ENCODE measurements around the gene DKC1. TPM values are rescaled to one million over a fixed set of nuclear protein-coding genes. Genes with fewer than 3 reads are reported as not detected.

The DKC1 gene
- total RNA-seq, 1 experiment from 2014 or later = 123 TPM

DNA sequence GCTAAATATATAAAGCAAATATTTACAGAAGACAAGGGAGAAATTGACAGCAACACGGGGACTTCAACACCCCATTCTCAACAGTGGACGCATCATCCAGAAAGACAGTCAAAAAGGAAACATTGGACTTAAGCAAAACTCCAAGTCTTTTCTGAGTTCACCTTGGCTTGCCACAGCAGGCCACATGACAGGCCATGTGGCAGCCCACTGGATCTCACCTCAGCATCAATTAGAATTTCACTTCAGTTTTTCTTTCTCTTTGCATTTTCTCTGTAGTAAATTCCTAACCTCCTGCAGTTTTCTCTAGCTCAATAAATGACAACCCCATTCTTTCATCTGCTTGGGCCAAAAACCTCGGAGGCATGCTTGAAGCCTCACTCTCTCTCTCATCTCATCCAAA lies 59.4 kb downstream of the DKC1 start:
- Histone ChIP-seq H3K27ac (ENCODE audit: low read depth, low read length) (no peak overlapping the region), H3K36me3 (ENCODE audit: control insufficient read depth in 1 of 2, insufficient read depth in 2 of 2, low read length in 2 of 2) (no peaks in the 10 kb centered on the region), H3K9ac (ENCODE audit: low read length) (no peak overlapping the region), H4K20me1 (ENCODE audit: insufficient read depth) (no peaks in the 10 kb centered on the region), H3K9me2 (ENCODE audit: insufficient read depth) (no peaks in the 10 kb centered on the region), H3K4me2 (ENCODE audit: low read length) (no peak overlapping the region), H3K9me3 (ENCODE audit: control insufficient read depth in 1 of 2, insufficient read depth in 1 of 2, low read depth in 1 of 2, low read length in 2 of 2) (no peaks in the 10 kb centered on the region), H3K79me2 (ENCODE audit: insufficient read depth, low read length) (no peaks in the 10 kb centered on the region), H3K27me3 (ENCODE audit: insufficient read depth, low read length) (no peaks in the 10 kb centered on the region), H3K4me3 (replicated peaks in 1 of 2; ENCODE audit: low read depth in 1 of 2, low read length in 2 of 2) (no peak overlapping the region), H2AFZ (ENCODE audit: low read depth, low read length, poor library complexity, severe bottlenecking) (no peak overlapping the region), H3K4me1 (ENCODE audit: control insufficient read depth in 1 of 2, insufficient read depth in 2 of 2, low read length in 2 of 2) (no peaks in the 10 kb centered on the region)
- no peak for DNase-seq (ENCODE audit: low read depth, low spot score)
- no peak for TF ChIP-seq CEBPB (IDR thresholded peaks at IDR 0.05; ENCODE audit: low read depth)
- TF ChIP-seq CBX3 (IDR thresholded peaks at IDR 0.05; ENCODE audit: low read depth) = no peak
- TF ChIP-seq JUND (IDR thresholded peaks at IDR 0.05) = no peak
- TF ChIP-seq EZH2phosphoT487 (IDR thresholded peaks at IDR 0.05; ENCODE audit: borderline replicate concordance) = no peak
- TF ChIP-seq SP1 (IDR thresholded peaks at IDR 0.05; ENCODE audit: low read depth) = no peak
- TF ChIP-seq, protein P1, sequence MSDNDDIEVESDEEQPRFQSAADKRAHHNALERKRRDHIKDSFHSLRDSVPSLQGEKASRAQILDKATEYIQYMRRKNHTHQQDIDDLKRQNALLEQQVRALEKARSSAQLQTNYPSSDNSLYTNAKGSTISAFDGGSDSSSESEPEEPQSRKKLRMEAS (IDR thresholded peaks at IDR 0.05) = no peak
- TF ChIP-seq, protein P2, sequence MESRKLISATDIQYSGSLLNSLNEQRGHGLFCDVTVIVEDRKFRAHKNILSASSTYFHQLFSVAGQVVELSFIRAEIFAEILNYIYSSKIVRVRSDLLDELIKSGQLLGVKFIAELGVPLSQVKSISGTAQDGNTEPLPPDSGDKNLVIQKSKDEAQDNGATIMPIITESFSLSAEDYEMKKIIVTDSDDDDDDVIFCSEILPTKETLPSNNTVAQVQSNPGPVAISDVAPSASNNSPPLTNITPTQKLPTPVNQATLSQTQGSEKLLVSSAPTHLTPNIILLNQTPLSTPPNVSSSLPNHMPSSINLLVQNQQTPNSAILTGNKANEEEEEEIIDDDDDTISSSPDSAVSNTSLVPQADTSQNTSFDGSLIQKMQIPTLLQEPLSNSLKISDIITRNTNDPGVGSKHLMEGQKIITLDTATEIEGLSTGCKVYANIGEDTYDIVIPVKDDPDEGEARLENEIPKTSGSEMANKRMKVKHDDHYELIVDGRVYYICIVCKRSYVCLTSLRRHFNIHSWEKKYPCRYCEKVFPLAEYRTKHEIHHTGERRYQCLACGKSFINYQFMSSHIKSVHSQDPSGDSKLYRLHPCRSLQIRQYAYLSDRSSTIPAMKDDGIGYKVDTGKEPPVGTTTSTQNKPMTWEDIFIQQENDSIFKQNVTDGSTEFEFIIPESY (IDR thresholded peaks at IDR 0.05; ENCODE audit: extremely low read depth, insufficient replicate concordance, low read length) = no peak
- no peak for TF ChIP-seq FOSL1 (IDR thresholded peaks at IDR 0.05; ENCODE audit: low read depth)
- TF ChIP-seq POLR2AphosphoS5 (IDR thresholded peaks at IDR 0.05; ENCODE audit: low read depth, low read length) = no peak
- TF ChIP-seq EGR1 (IDR thresholded peaks at IDR 0.05; ENCODE audit: low read depth) = no peak
- TF ChIP-seq EZH2 (IDR thresholded peaks at IDR 0.05) = no peak
- TF ChIP-seq, protein P3, sequence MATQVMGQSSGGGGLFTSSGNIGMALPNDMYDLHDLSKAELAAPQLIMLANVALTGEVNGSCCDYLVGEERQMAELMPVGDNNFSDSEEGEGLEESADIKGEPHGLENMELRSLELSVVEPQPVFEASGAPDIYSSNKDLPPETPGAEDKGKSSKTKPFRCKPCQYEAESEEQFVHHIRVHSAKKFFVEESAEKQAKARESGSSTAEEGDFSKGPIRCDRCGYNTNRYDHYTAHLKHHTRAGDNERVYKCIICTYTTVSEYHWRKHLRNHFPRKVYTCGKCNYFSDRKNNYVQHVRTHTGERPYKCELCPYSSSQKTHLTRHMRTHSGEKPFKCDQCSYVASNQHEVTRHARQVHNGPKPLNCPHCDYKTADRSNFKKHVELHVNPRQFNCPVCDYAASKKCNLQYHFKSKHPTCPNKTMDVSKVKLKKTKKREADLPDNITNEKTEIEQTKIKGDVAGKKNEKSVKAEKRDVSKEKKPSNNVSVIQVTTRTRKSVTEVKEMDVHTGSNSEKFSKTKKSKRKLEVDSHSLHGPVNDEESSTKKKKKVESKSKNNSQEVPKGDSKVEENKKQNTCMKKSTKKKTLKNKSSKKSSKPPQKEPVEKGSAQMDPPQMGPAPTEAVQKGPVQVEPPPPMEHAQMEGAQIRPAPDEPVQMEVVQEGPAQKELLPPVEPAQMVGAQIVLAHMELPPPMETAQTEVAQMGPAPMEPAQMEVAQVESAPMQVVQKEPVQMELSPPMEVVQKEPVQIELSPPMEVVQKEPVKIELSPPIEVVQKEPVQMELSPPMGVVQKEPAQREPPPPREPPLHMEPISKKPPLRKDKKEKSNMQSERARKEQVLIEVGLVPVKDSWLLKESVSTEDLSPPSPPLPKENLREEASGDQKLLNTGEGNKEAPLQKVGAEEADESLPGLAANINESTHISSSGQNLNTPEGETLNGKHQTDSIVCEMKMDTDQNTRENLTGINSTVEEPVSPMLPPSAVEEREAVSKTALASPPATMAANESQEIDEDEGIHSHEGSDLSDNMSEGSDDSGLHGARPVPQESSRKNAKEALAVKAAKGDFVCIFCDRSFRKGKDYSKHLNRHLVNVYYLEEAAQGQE (IDR thresholded peaks at IDR 0.05; ENCODE audit: low read depth) = no peak
- no peak for TF ChIP-seq RAD21 (IDR thresholded peaks at IDR 0.05; ENCODE audit: low read depth)
- TF ChIP-seq ZNF274 (IDR thresholded peaks at IDR 0.05; ENCODE audit: low read depth, low read length) = no peak
- TF ChIP-seq, protein P4, sequence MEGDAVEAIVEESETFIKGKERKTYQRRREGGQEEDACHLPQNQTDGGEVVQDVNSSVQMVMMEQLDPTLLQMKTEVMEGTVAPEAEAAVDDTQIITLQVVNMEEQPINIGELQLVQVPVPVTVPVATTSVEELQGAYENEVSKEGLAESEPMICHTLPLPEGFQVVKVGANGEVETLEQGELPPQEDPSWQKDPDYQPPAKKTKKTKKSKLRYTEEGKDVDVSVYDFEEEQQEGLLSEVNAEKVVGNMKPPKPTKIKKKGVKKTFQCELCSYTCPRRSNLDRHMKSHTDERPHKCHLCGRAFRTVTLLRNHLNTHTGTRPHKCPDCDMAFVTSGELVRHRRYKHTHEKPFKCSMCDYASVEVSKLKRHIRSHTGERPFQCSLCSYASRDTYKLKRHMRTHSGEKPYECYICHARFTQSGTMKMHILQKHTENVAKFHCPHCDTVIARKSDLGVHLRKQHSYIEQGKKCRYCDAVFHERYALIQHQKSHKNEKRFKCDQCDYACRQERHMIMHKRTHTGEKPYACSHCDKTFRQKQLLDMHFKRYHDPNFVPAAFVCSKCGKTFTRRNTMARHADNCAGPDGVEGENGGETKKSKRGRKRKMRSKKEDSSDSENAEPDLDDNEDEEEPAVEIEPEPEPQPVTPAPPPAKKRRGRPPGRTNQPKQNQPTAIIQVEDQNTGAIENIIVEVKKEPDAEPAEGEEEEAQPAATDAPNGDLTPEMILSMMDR (IDR thresholded peaks at IDR 0.05 in 2 of 3, conservative IDR thresholded peaks at IDR 0.05 in 1 of 3; ENCODE audit: borderline replicate concordance in 1 of 3, insufficient read depth in 1 of 3, low read depth in 2 of 3, low read length in 2 of 3) = no peak
- no peak for TF ChIP-seq ELF1 (IDR thresholded peaks at IDR 0.05; ENCODE audit: borderline replicate concordance, low read depth)
- TF ChIP-seq, protein P5, sequence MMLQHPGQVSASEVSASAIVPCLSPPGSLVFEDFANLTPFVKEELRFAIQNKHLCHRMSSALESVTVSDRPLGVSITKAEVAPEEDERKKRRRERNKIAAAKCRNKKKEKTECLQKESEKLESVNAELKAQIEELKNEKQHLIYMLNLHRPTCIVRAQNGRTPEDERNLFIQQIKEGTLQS (IDR thresholded peaks at IDR 0.05) = no peak
- TF ChIP-seq SIN3A (IDR thresholded peaks at IDR 0.05; ENCODE audit: low read depth) = no peak
- RAD21 ChIA-PET (ENCODE audit: low non-redundant PET in 1 of 2, low total read pairs in 2 of 2, uncharacterized antibody in 2 of 2, unreplicated experiment in 2 of 2) = no interaction called here
- CTCF ChIA-PET = no interaction called here
- intact Hi-C loops (cut with micrococcal nuclease) = no loop called here
- POLR2A ChIA-PET = no interaction called here
- no TSS peak for BruUV-seq (replicated peaks)
- no peak for ATAC-seq

Data from HCT116 (cell line).